HG03558 (cell line): ENCODE results near the gene LYAR.
"Not testable (repeated sequence)": the region's sequence is repeated elsewhere in the genome, so short reads cannot be mapped to it uniquely, and the experiment has no call there.

ENCODE experiments used
- ATAC-seq: cut with Tn5 transposase; IDR thresholded peaks from one replicate; pipeline ENCODE4 v1.9.1; 2021; ENCODE audit warnings: moderate number of reproducible peaks; ENCODE audit not compliant: unreplicated experiment; ENCODE audit errors: extremely low read depth

Gene LYAR

GRCh38 chr4:4269331-4269731 lies 20.6 kb downstream of the LYAR start:
- no peak for ATAC-seq

GRCh38 chr4:4268776-4269175 lies 21.2 kb downstream of the LYAR start:
- ATAC-seq: no peak

GRCh38 chr4:4267981-4268380 lies 22.0 kb downstream of the LYAR start:
- no peak for ATAC-seq

GRCh38 chr4:4260185-4260751 lies 29.7 kb downstream of the LYAR start:
- no peak for ATAC-seq

GRCh38 chr4:4259484-4260100 lies 30.4 kb downstream of the LYAR start:
- no peak for ATAC-seq

GRCh38 chr4:4257705-4258104 lies 32.2 kb downstream of the LYAR start:
- not testable (repeated sequence) for ATAC-seq

- no peak for ATAC-seq
These were observed 33.2 kb downstream of the LYAR start for GRCh38 chr4:4256799-4257198.

GRCh38 chr4:4254666-4255065 lies 35.3 kb downstream of the LYAR start:
- no peak for ATAC-seq

GRCh38 chr4:4254199-4254598 lies 35.8 kb downstream of the LYAR start:
- ATAC-seq: no peak

- ATAC-seq: no peak
These were observed 40.1 kb downstream of the LYAR start for GRCh38 chr4:4249866-4250265.

GRCh38 chr4:4249342-4249741 lies 40.6 kb downstream of the LYAR start:
- not testable (repeated sequence) for ATAC-seq

- ATAC-seq: no peak
These were observed 41.1 kb downstream of the LYAR start for GRCh38 chr4:4248885-4249203.

GRCh38 chr4:4248029-4248884 lies 41.7 kb downstream of the LYAR start, which contains the start of gene TMEM128:
Gene TMEM128, minus strand, starts transcription at chr4:4248223. Its CDS starts 21 bp downstream, at chr4:4248202.
- peak; percentile 91 for ATAC-seq

- peak; percentile 16 for ATAC-seq
These were observed 42.3 kb downstream of the LYAR start for GRCh38 chr4:4247696-4248028.

GRCh38 chr4:4245172-4245571 lies 44.8 kb downstream of the LYAR start:
- ATAC-seq: no peak

- ATAC-seq: not testable (repeated sequence)
These were observed 50.4 kb downstream of the LYAR start for GRCh38 chr4:4239551-4239950.

- no peak for ATAC-seq
These were observed 56.3 kb downstream of the LYAR start for GRCh38 chr4:4233610-4234009.

GRCh38 chr4:4228356-4228668 lies 61.6 kb downstream of the LYAR start:
- ATAC-seq: no peak

GRCh38 chr4:4227510-4228355 lies 62.2 kb downstream of the LYAR start:
- ATAC-seq: no peak

GRCh38 chr4:4226606-4227438 lies 63.1 kb downstream of the LYAR start, which contains the start of gene OTOP1:
Gene OTOP1, minus strand, starts transcription at chr4:4226929. Its CDS starts 65 bp downstream, at chr4:4226864.
- no peak for ATAC-seq
